ENCODE measurements around the gene TENM4.

- no peak for TF ChIP-seq CTCF (IDR thresholded peaks at IDR 0.05; ENCODE audit: control extremely low read depth in 1 of 3, insufficient read depth in 1 of 3, low read depth in 1 of 3, low read length in 3 of 3)
- TF ChIP-seq USF2 (IDR thresholded peaks at IDR 0.05; ENCODE audit: low read length): no peak
Observed at GRCh38 chr11:78846269-78846668, 594.6 kb downstream of the TENM4 start.
